Left ventricle myocardium inferior (tissue), 1 donor: ENCODE data around the gene NT5C1B. TPM values are rescaled to one million over a fixed set of nuclear protein-coding genes. Genes with fewer than 3 reads are reported as not detected.

Experiments
- DNase-seq: peaks from one replicate; pipeline ENCODE4 v3.0.0-alpha.2; 2020
- H3K27ac ChIP-seq: fragments of 200-600 bp; replicated peaks from 2 replicates; pipeline ENCODE4 v1.8.0; 2021
- H3K27me3 ChIP-seq: fragments of 200-600 bp; 2 replicates; pipeline ENCODE4 v1.8.0; 2021; ENCODE audit warnings: low read depth
- H3K36me3 ChIP-seq: fragments of 200-600 bp; 2 replicates; pipeline ENCODE4 v1.8.0; 2021
- H3K4me1 ChIP-seq: fragments of 200-600 bp; 2 replicates; pipeline ENCODE4 v1.8.0; 2021
- H3K4me3 ChIP-seq: fragments of 200-600 bp; 2 replicates; pipeline ENCODE4 v1.8.0; 2021; ENCODE audit warnings: mild to moderate bottlenecking, moderate library complexity
- H3K9me3 ChIP-seq: fragments of 200-600 bp; replicated peaks from 2 replicates; pipeline ENCODE4 v1.8.0; 2021
- CTCF ChIP-seq: fragments of 200-600 bp; IDR thresholded peaks from 2 replicates; pipeline ENCODE4 v1.8.0; 2021; ENCODE audit warnings: antibody characterized with exemption, mild to moderate bottlenecking, borderline replicate concordance
- intact Hi-C: fragments of 100-400 bp; cut with micrococcal nuclease; formaldehyde crosslinking; loops from one replicate; pipeline ENCODE4 v1.11.0; 2022
- total RNA-seq: library from RNA; stranded (reverse); fragmentation: NEBNext Ultra II Directional; extraction: Animal tissue kit (Norgen Biotek cat#: 25700); gene quantifications from one replicate; pipeline ENCODE4 v1.2.1, GENCODE V29; 2021
- donor health status: DM: no; HTN: yes; CAD: no; lungs with severe emphysema.

NT5C1B gene
- total RNA-seq, 1 donor from 2014 or later, result not detected

- TF ChIP-seq CTCF, result no peak
- H3K36me3 ChIP-seq, result no peaks in the 10 kb centered on the region
- H3K27ac ChIP-seq, result peak overlapping the region; percentile 90
- no peak overlapping the region for H3K4me3 ChIP-seq
- H3K27me3 ChIP-seq, result no peaks in the 10 kb centered on the region
- no peak for DNase-seq
- H3K4me1 ChIP-seq, result peaks cover 39% of the 10 kb centered on the region
- intact Hi-C loops, result loop anchor here (10.0 kb wide), 1 partner anchor 217 kb away; no protein-coding TSS in a partner anchor
- no peaks in the 10 kb centered on the region for H3K9me3 ChIP-seq
Observed at GRCh38 chr2:18527822-18528221, 61.5 kb downstream of the NT5C1B start.

GRCh38 chr2:18527326-18527725 is 62.0 kb downstream of the NT5C1B start:
- intact Hi-C loops, result loop anchor here (10.0 kb wide), 1 partner anchor 217 kb away; no protein-coding TSS in a partner anchor
- no peak for DNase-seq
- Histone ChIP-seq H3K27ac (peak overlapping the region; percentile 90), H3K27me3 (no peaks in the 10 kb centered on the region), H3K9me3 (no peaks in the 10 kb centered on the region), H3K36me3 (no peaks in the 10 kb centered on the region), H3K4me3 (no peak overlapping the region), H3K4me1 (peaks cover 39% of the 10 kb centered on the region)
- no peak for TF ChIP-seq CTCF

GRCh38 chr2:18526429-18526828 is 62.9 kb downstream of the NT5C1B start:
- no peak for DNase-seq
- H3K27ac ChIP-seq, result peak overlapping the region; percentile 90

GRCh38 chr2:18525852-18526251 is 63.5 kb downstream of the NT5C1B start:
- Histone ChIP-seq H3K9me3 (no peaks in the 10 kb centered on the region), H3K4me1 (peaks cover 40% of the 10 kb centered on the region), H3K36me3 (no peaks in the 10 kb centered on the region), H3K27ac (peak overlapping the region; percentile 90), H3K27me3 (no peaks in the 10 kb centered on the region), H3K4me3 (no peak overlapping the region)
- TF ChIP-seq CTCF, result no peak
- no peak for DNase-seq
- intact Hi-C loops, result loop anchor here (10.0 kb wide), 1 partner anchor 219 kb away; no protein-coding TSS in a partner anchor

More at GRCh38 chr2:18526429-18526828, 62.9 kb downstream of the NT5C1B start:
- no peaks in the 10 kb centered on the region for H3K36me3 ChIP-seq
- H3K4me1 ChIP-seq, result peaks cover 39% of the 10 kb centered on the region
- no peak overlapping the region for H3K4me3 ChIP-seq
- H3K9me3 ChIP-seq, result no peaks in the 10 kb centered on the region
- no peak for TF ChIP-seq CTCF
- intact Hi-C loops, result loop anchor here (10.0 kb wide), 1 partner anchor 218 kb away; no protein-coding TSS in a partner anchor
- H3K27me3 ChIP-seq, result no peaks in the 10 kb centered on the region

GRCh38 chr2:18525236-18525635 is 64.1 kb downstream of the NT5C1B start:
- intact Hi-C loops, result loop anchor here (10.0 kb wide), 1 partner anchor 220 kb away; no protein-coding TSS in a partner anchor
- no peaks in the 10 kb centered on the region for H3K36me3 ChIP-seq
- no peaks in the 10 kb centered on the region for H3K9me3 ChIP-seq
- TF ChIP-seq CTCF, result no peak
- DNase-seq, result peak; percentile 70
- no peaks in the 10 kb centered on the region for H3K27me3 ChIP-seq
- H3K4me3 ChIP-seq, result no peak overlapping the region
- peaks cover 45% of the 10 kb centered on the region for H3K4me1 ChIP-seq
- peak overlapping the region; percentile 90 for H3K27ac ChIP-seq
